Hepatocyte (in vitro differentiated cells): ENCODE results near the gene TMEM273. TPM values are rescaled to one million over a fixed set of nuclear protein-coding genes. Genes with fewer than 3 reads are reported as not detected.

Experiments
- DNase-seq: peaks from one replicate; pipeline ENCODE4 v3.0.0-alpha.2; 2016; ENCODE audit warnings: low spot score
- H2AFZ ChIP-seq: fragments of 200-600 bp; sonication (generic); 2 replicates; pipeline ENCODE4 v1.6.0; 2016; ENCODE audit warnings: antibody characterized with exemption, mild to moderate bottlenecking
- H3K27ac ChIP-seq: fragments of 200-600 bp; sonication (generic); 2 replicates; pipeline ENCODE4 v1.5.1; 2016; ENCODE audit warnings: mild to moderate bottlenecking
- H3K27me3 ChIP-seq: fragments of 200-600 bp; sonication (generic); 2 replicates; pipeline ENCODE4 v1.6.1; 2016
- H3K36me3 ChIP-seq: fragments of 200-600 bp; sonication (generic); replicated peaks from 2 replicates; pipeline ENCODE4 v1.5.1; 2016; ENCODE audit warnings: low read depth; ENCODE audit not compliant: insufficient read depth
- H3K4me1 ChIP-seq: fragments of 200-600 bp; sonication (generic); 2 replicates; pipeline ENCODE4 v1.5.1; 2016; ENCODE audit warnings: mild to moderate bottlenecking, moderate library complexity; ENCODE audit not compliant: insufficient read depth
- H3K4me2 ChIP-seq: fragments of 200-600 bp; sonication (generic); 2 replicates; pipeline ENCODE4 v1.6.0; 2016
- H3K4me3 ChIP-seq: fragments of 200-600 bp; sonication (generic); 2 replicates; pipeline ENCODE4 v1.5.1; 2016; ENCODE audit warnings: mild to moderate bottlenecking
- H3K79me2 ChIP-seq: fragments of 200-600 bp; sonication (generic); 2 replicates; pipeline ENCODE4 v1.6.0; 2017; ENCODE audit warnings: mild to moderate bottlenecking
- H3K9me2 ChIP-seq: fragments of 200-600 bp; sonication (generic); replicated peaks from 2 replicates; pipeline ENCODE4 v1.6.0; 2017; ENCODE audit warnings: mild to moderate bottlenecking; ENCODE audit not compliant: insufficient read depth
- H3K9me3 ChIP-seq: fragments of 200-600 bp; sonication (generic); 2 replicates; pipeline ENCODE4 v1.5.1; 2016; ENCODE audit warnings: low read depth, mild to moderate bottlenecking
- H4K20me1 ChIP-seq: fragments of 200-600 bp; sonication (generic); 2 replicates; pipeline ENCODE4 v1.6.0; 2016; ENCODE audit warnings: mild to moderate bottlenecking; ENCODE audit not compliant: insufficient read depth, poor library complexity, severe bottlenecking
- EZH2 ChIP-seq: fragments of 200-600 bp; sonication (generic); IDR thresholded peaks from 2 replicates; pipeline ENCODE4 v1.6.1; 2016; ENCODE audit warnings: antibody characterized with exemption, mild to moderate bottlenecking, borderline replicate concordance
- EZH2phosphoT487 ChIP-seq: fragments of 200-600 bp; sonication (generic); IDR thresholded peaks from one replicate; pipeline ENCODE4 v1.6.1; 2018; ENCODE audit warnings: antibody characterized with exemption, mild to moderate bottlenecking, low read depth, moderate library complexity; ENCODE audit not compliant: unreplicated experiment, severe bottlenecking
- WGBS: methylation state at CpG from one replicate; pipeline ENCODE4 v1.1.6; 2016; ENCODE audit warnings: low lambda C conversion rate; ENCODE audit errors: missing lambda C conversion rate; 5-methylcytosine and 5-hydroxymethylcytosine counted together
- polyA plus RNA-seq: library from polyadenylated mRNA; unstranded; fragments of >200 nt; fragmentation: Nextera tagmentation; extraction: Ambion mirVana; gene quantifications from 2 replicates; pipeline ENCODE4 v1.2.1, GENCODE V29; 2016
- total RNA-seq: library from RNA; depleted of rRNA; stranded (reverse); fragments of >200 nt; gene quantifications from 2 replicates; pipeline ENCODE4 v1.2.3, GENCODE V29; 2014
- TF ChIP-seq, protein P1 (sequence below): fragments of 200-600 bp; sonication (generic); IDR thresholded peaks from 2 replicates; pipeline ENCODE4 v1.5.1; 2016; ENCODE audit warnings: antibody characterized with exemption, mild to moderate bottlenecking; ENCODE audit not compliant: poor library complexity

Gene TMEM273
- total and polyA plus RNA-seq, 2 experiments from 2014 or later = 0.27 TPM; not detected in 1

DNA sequence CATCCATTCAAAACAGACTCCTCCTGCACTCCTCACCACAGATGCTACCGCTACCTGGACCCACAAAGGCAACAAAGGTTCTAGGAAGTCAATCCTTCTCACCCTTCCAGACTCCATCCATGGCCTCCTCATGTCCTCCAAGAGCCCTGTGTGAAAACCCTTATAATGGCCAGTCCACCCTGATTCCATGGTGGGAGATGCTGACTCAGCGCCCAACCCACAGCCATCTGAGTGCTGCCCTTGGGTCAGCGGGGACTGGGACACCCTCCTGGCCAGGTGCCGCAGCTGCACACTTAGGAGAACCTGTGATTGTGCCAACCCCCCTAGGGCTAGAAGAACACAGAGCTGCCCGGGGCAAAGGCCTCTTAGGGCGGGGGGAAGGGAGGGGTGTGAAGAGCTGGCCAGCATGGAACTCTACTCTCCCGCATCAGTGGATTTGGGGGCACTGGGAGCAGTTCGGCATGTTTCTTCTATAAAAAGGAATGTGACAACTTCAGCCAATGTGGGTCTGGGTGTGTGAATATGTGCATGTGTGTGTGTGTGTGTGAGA is 25.4 kb downstream of the TMEM273 start:
- TF ChIP-seq, protein P1, sequence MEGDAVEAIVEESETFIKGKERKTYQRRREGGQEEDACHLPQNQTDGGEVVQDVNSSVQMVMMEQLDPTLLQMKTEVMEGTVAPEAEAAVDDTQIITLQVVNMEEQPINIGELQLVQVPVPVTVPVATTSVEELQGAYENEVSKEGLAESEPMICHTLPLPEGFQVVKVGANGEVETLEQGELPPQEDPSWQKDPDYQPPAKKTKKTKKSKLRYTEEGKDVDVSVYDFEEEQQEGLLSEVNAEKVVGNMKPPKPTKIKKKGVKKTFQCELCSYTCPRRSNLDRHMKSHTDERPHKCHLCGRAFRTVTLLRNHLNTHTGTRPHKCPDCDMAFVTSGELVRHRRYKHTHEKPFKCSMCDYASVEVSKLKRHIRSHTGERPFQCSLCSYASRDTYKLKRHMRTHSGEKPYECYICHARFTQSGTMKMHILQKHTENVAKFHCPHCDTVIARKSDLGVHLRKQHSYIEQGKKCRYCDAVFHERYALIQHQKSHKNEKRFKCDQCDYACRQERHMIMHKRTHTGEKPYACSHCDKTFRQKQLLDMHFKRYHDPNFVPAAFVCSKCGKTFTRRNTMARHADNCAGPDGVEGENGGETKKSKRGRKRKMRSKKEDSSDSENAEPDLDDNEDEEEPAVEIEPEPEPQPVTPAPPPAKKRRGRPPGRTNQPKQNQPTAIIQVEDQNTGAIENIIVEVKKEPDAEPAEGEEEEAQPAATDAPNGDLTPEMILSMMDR = no peak
- TF ChIP-seq EZH2 = no peak
- no peak for TF ChIP-seq EZH2phosphoT487

DNA sequence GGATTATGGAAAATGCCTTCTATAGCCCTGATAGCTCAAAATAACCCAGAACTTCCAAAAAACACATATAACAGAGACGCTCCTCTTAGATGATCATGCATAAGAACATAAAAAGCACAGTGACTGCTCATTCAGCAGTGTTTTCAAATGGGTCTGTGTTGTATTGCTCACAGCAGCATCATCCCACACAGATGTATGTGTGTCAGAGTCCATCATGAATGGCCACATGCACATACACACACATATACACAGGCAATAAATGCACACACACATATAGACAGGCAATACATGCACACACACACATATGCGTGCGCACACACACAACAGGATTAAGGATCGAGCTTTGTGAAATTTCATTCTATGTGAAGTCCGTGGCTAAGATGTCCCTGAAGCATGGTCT is 26.1 kb downstream of the TMEM273 start:
- H3K4me1 ChIP-seq = no peaks in the 10 kb centered on the region
- H3K9me2 ChIP-seq = no peaks in the 10 kb centered on the region
- H2AFZ ChIP-seq = no peak overlapping the region
- H3K36me3 ChIP-seq = no peaks in the 10 kb centered on the region
- no peaks in the 10 kb centered on the region for H3K79me2 ChIP-seq
- no peaks in the 10 kb centered on the region for H4K20me1 ChIP-seq
- no peak overlapping the region for H3K4me3 ChIP-seq
- peaks cover 13% of the 10 kb centered on the region for H3K27me3 ChIP-seq
- TF ChIP-seq EZH2 (no peak), EZH2phosphoT487 (no peak)
- TF ChIP-seq, protein P1 = no peak
- WGBS = 74% methylated on average over 5 of the region's 5 CpGs
- no peak for DNase-seq
- H3K9me3 ChIP-seq = no peaks in the 10 kb centered on the region
- no peak overlapping the region for H3K4me2 ChIP-seq
- H3K27ac ChIP-seq = no peak overlapping the region

More for the DNA sequence above, 25.4 kb downstream of the TMEM273 start:
- Histone ChIP-seq H3K4me3 (no peak overlapping the region), H3K9me2 (no peaks in the 10 kb centered on the region), H4K20me1 (no peaks in the 10 kb centered on the region), H2AFZ (no peak overlapping the region), H3K27ac (no peak overlapping the region), H3K79me2 (no peaks in the 10 kb centered on the region), H3K4me1 (no peaks in the 10 kb centered on the region), H3K36me3 (no peaks in the 10 kb centered on the region), H3K9me3 (no peaks in the 10 kb centered on the region), H3K27me3 (peaks cover 6% of the 10 kb centered on the region), H3K4me2 (no peak overlapping the region)
- 81% methylated on average over 8 of the region's 8 CpGs for WGBS
- no peak for DNase-seq

- no peaks in the 10 kb centered on the region for H3K9me2 ChIP-seq
- peak; percentile 45 for DNase-seq
- no peaks in the 10 kb centered on the region for H3K36me3 ChIP-seq
- H3K27ac ChIP-seq = no peak overlapping the region
- H4K20me1 ChIP-seq = no peaks in the 10 kb centered on the region
- H3K79me2 ChIP-seq = no peaks in the 10 kb centered on the region
- WGBS = 47% methylated on average over 8 of the region's 8 CpGs
- no peak overlapping the region for H3K4me3 ChIP-seq
- TF ChIP-seq, protein P1 = peak; percentile 50
- TF ChIP-seq EZH2phosphoT487 (no peak), EZH2 (no peak)
- H2AFZ ChIP-seq = no peak overlapping the region
- H3K4me1 ChIP-seq = no peaks in the 10 kb centered on the region
- H3K9me3 ChIP-seq = no peaks in the 10 kb centered on the region
- H3K4me2 ChIP-seq = no peak overlapping the region
- peaks cover 19% of the 10 kb centered on the region for H3K27me3 ChIP-seq
Observed at GRCh38 chr10:49161411-49161997, 26.7 kb downstream of the TMEM273 start.
